H1 (cell line): Measurements from ENCODE around the gene PROP1.

ENCODE experiments used
- CHD1 ChIP-seq: IDR thresholded peaks from 2 replicates; pipeline ENCODE4 v1.6.1; 2012; ENCODE audit warnings: low read depth, low read length, improper control_type of control experiment
- CTCF ChIP-seq, 3 experiments: IDR thresholded peaks; 1 replicate in 2 of 3; 2 replicates in 1 of 3; pipeline versions ENCODE4 v1.5.1 to v1.6.1; 2011; ENCODE audit warnings: low read length in 3 of 3, mild to moderate bottlenecking in 3 of 3, inconsistent platforms in 2 of 3, low read depth in 1 of 3, moderate library complexity in 1 of 3; ENCODE audit not compliant: insufficient read depth in 1 of 3; ENCODE audit errors: control extremely low read depth in 1 of 3
- EP300 ChIP-seq, 2 experiments: IDR thresholded peaks; 1 replicate in 1 of 2; 2 replicates in 1 of 2; pipeline ENCODE4 v1.6.1; 2011 to 2012; ENCODE audit warnings: low read depth in 2 of 2, low read length in 2 of 2, mild to moderate bottlenecking in 2 of 2, borderline replicate concordance in 1 of 2, inconsistent platforms in 1 of 2, moderate library complexity in 1 of 2
- EZH2 ChIP-seq: fragments of 200-600 bp; sonication (generic); IDR thresholded peaks from 2 replicates; pipeline ENCODE4 v1.7.1; 2012; ENCODE audit warnings: low read depth, mild to moderate bottlenecking, moderate library complexity, low read length, inconsistent platforms; ENCODE audit not compliant: severe bottlenecking
- KDM1A ChIP-seq: fragments of 200-600, 300-600 bp; sonication (generic); IDR thresholded peaks from 2 replicates; pipeline ENCODE4 v1.7.1; 2016; ENCODE audit warnings: mild to moderate bottlenecking, low read length, borderline replicate concordance
- MAX ChIP-seq: IDR thresholded peaks from 2 replicates; pipeline ENCODE4 v1.6.1; 2012; ENCODE audit warnings: inconsistent platforms
- NRF1 ChIP-seq: IDR thresholded peaks from 2 replicates; pipeline ENCODE4 v1.6.1; 2011; ENCODE audit warnings: mild to moderate bottlenecking, low read depth, low read length, improper control_type of control experiment
- PHF8 ChIP-seq: fragments of 200-600 bp; sonication (generic); conservative IDR thresholded peaks from 2 replicates; pipeline ENCODE4 v1.7.1; 2012; ENCODE audit warnings: low read depth, mild to moderate bottlenecking, inconsistent platforms, low read length, moderate library complexity
- POLR2A ChIP-seq, 2 experiments: IDR thresholded peaks; 1 replicate in 1 of 2; 2 replicates in 1 of 2; pipeline ENCODE4 v1.6.1; 2011; ENCODE audit warnings: low read depth in 2 of 2, low read length in 2 of 2, mild to moderate bottlenecking in 2 of 2; ENCODE audit errors: control extremely low read depth in 1 of 2
- POLR2AphosphoS5 ChIP-seq: IDR thresholded peaks from 2 replicates; pipeline ENCODE4 v1.6.1; 2011; ENCODE audit warnings: low read depth, low read length
- TAF1 ChIP-seq: IDR thresholded peaks from 2 replicates; pipeline ENCODE4 v1.6.1; 2011; ENCODE audit warnings: mild to moderate bottlenecking, low read depth, low read length

- TF ChIP-seq CTCF (IDR thresholded peaks at IDR 0.05; ENCODE audit: control extremely low read depth in 1 of 3, insufficient read depth in 1 of 3, low read depth in 1 of 3, low read length in 3 of 3), result no peak
- no peak for TF ChIP-seq CHD1
- TF ChIP-seq POLR2A (IDR thresholded peaks at IDR 0.05; ENCODE audit: control extremely low read depth in 1 of 2, low read depth in 2 of 2, low read length in 2 of 2), result no peak
- no peak for TF ChIP-seq EP300 (IDR thresholded peaks at IDR 0.05; ENCODE audit: borderline replicate concordance in 1 of 2, low read depth in 2 of 2, low read length in 2 of 2)
- TF ChIP-seq TAF1, result no peak
- TF ChIP-seq POLR2AphosphoS5, result no peak
- no peak for TF ChIP-seq NRF1
- TF ChIP-seq PHF8, result no peak
- no peak for TF ChIP-seq KDM1A
- TF ChIP-seq MAX, result no peak
- no peak for TF ChIP-seq EZH2
Observed at GRCh38 chr5:177968661-177969211, 27.3 kb downstream of the PROP1 start.
